ENCODE results near the gene SNX24. TPM values are rescaled to one million over a fixed set of nuclear protein-coding genes. Genes with fewer than 3 reads are reported as not detected.

Gene SNX24
- total and polyA plus RNA-seq, 10 of the 15 experiments (the other 5 are each of a cell fraction or from before 2014, with no cell fraction given), result 0.15 to 6.6 (median 4.1) TPM

- TF ChIP-seq REST (IDR thresholded peaks at IDR 0.05; ENCODE audit: low read depth, low read length), result no peak
Measured at GRCh38 chr5:122902263-122902662, 56.9 kb downstream of the SNX24 start (continued).

GRCh38 chr5:122906768-122907167, 61.4 kb downstream of the SNX24 start:
- ATAC-seq (no peak), FAIRE-seq (no peak), DNase-seq (ENCODE audit: low read depth, low spot score) (no peak)
- Histone ChIP-seq H3K4me2 (ENCODE audit: control insufficient read depth, insufficient read depth) (no peak overlapping the region), H3K27ac (ENCODE audit: control insufficient read depth, insufficient read depth) (no peak overlapping the region), H3K9me3 (replicated peaks; ENCODE audit: control insufficient read depth, insufficient read depth, low read length) (no peaks in the 10 kb centered on the region), H3K36me3 (ENCODE audit: control insufficient read depth in 2 of 2, insufficient read depth in 2 of 2, low read length in 1 of 2) (no peaks in the 10 kb centered on the region), H4K20me1 (ENCODE audit: control insufficient read depth, insufficient read depth) (no peaks in the 10 kb centered on the region), H3K4me1 (ENCODE audit: control insufficient read depth, insufficient read depth, low read length) (no peaks in the 10 kb centered on the region), H3K27me3 (replicated peaks in 1 of 2; ENCODE audit: control insufficient read depth in 2 of 2, insufficient read depth in 2 of 2, low read length in 1 of 2) (no peaks in the 10 kb centered on the region), H3K9ac (ENCODE audit: control insufficient read depth, insufficient read depth, low read length) (no peak overlapping the region), H2AFZ (ENCODE audit: control insufficient read depth, low read depth, low read length) (no peak overlapping the region), H3K4me3 (no peak overlapping the region), H3K79me2 (ENCODE audit: control insufficient read depth, insufficient read depth, low read length) (no peaks in the 10 kb centered on the region)
- intact Hi-C loops (cut with micrococcal nuclease; ENCODE audit: unreplicated experiment), result no loop called here
- ChIA-PET SMC1A (ENCODE audit: uncharacterized antibody, unreplicated experiment) (no interaction called here), POLR2A (no interaction called here), RAD21 (ENCODE audit: unreplicated experiment) (no interaction called here), CTCF (no interaction called here)
- in situ Hi-C loops (cut with MboI), result no loop called here
- 50% methylated on average over 4 of the region's 4 CpGs for WGBS (ENCODE audit: insufficient coverage, insufficient replicate concordance, low lambda C conversion rate, missing lambda C conversion rate)
- no TSS peak for BruUV-seq (replicated peaks)
- no peak for TF ChIP-seq TAF1 (IDR thresholded peaks at IDR 0.05; ENCODE audit: borderline replicate concordance, low read depth, low read length)
- no peak for TF ChIP-seq CBX5 (IDR thresholded peaks at IDR 0.05; ENCODE audit: low read depth)
- TF ChIP-seq PBX3 (IDR thresholded peaks at IDR 0.05; ENCODE audit: insufficient replicate concordance, low read depth, low read length), result no peak
- no peak for TF ChIP-seq SKIL (IDR thresholded peaks at IDR 0.05; ENCODE audit: low read depth, poor library complexity, severe bottlenecking)
- TF ChIP-seq KDM1A (IDR thresholded peaks at IDR 0.05; ENCODE audit: borderline replicate concordance), result no peak
- no peak for TF ChIP-seq CEBPZ (IDR thresholded peaks at IDR 0.05; ENCODE audit: low read depth, low read length)
- no peak for TF ChIP-seq TCF12 (IDR thresholded peaks at IDR 0.05; ENCODE audit: low read depth, low read length)
- no peak for TF ChIP-seq PML (IDR thresholded peaks at IDR 0.05; ENCODE audit: low read length)
- no peak for TF ChIP-seq ZNF217 (IDR thresholded peaks at IDR 0.05)
- no peak for TF ChIP-seq CBX3 (IDR thresholded peaks at IDR 0.05; ENCODE audit: borderline replicate concordance, low read depth)
